ENCODE measurements around the gene FHOD1. TPM values are rescaled to one million over a fixed set of nuclear protein-coding genes. Genes with fewer than 3 reads are reported as not detected.

Gene FHOD1
- total RNA-seq: 10 to 100 TPM; 45.1 to 48.6 TPM
- 37.2 to 105 reads per million in 2 donors for total RNA-seq

DNA sequence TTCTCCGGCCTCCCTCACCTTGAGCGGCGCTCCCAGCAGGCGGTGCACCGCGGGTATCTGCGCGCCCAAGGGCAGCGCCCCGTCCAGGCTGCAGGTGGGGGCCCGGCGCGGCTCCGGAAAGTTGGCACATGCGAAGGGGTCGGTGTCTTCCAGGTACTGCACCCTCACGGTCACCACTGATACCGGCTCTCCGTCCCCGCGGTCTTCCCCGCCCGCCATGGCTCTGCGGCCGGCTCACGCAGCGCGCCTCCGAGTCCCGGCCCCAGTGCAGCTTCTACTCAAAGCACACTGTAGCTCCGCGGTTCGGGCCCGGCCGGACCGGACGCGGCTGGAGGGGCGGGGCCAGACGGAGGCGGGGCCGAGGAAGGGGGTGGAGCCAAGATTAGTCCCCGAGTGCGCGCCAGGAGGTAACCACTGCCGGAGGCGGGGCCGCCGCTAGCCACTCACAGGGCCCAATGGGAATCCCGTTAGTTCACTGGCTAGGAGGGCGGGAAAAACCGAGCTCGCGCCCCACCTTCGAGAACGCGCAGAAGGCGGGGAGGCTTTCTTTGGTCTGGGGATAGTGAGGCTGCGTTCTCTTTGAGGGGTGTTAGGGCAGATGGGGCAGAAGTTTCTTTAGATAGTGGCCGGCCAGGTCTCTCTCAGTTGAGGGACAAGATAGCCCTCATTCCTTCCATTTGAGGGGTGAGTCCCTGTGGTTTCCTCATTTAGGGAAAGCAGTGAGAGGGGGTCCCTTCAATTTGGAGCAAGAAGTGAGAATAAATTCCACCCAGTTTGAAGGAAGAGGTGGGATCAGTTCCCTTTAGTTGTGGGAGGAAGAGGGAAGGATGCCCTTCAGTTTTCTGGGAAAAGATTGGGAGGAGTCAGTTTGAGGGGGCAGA, at the start of gene FHOD1:
Gene FHOD1 (minus strand): TSS at position 290 of the 881 bp plus-strand sequence. CDS start 71 bp downstream, at position 219.
- Mint-ChIP-seq H3K4me3 (peak within 1 kb of the TSS; percentile 93), H3K36me3 (ENCODE audit: low read depth) (peaks cover 2% of the 10 kb centered on the region), H3K27me3 (peaks cover 12% of the 10 kb centered on the region), H3K27ac (peak within 1 kb of the TSS; percentile 95), H3K4me1 (peaks cover 39% of the 10 kb centered on the region)
- peak; percentile 91 to 95 (median 94) for DNase-seq
- no peaks in the 10 kb centered on the region for H3K9me3 ChIP-seq (ENCODE audit: control insufficient read depth, low read length, poor library complexity, severe bottlenecking)
- peak; percentile 76 for ATAC-seq

DNA sequence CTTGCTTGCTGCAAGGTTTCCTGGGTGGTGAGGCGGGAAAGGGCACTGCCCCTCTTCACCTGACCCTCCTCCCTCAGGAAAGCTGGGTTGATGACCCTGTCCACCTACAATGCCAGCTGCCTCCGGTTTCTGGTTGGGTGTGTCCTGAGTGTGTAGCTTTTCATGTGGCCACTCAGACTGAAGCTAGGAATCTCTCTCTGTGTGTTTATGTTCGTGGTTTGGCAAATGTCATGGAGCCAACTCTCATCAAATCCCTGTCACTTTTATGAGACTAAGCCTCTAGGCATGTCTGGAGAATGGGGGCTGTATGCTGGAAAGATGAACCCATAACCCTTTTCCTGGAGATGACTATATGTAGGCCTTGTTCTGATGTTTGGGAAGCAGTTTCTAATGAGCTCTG, 49.1 kb upstream of the FHOD1 start:
- H3K27me3 Mint-ChIP-seq: peaks cover 22% of the 10 kb centered on the region
- H3K27ac Mint-ChIP-seq: no peak overlapping the region
- H3K36me3 Mint-ChIP-seq (ENCODE audit: low read depth): no peaks in the 10 kb centered on the region
- H3K4me3 Mint-ChIP-seq: no peak overlapping the region
- DNase-seq (no peak), ATAC-seq (no peak)
- H3K4me1 Mint-ChIP-seq: peaks cover 2% of the 10 kb centered on the region
- no peaks in the 10 kb centered on the region for H3K9me3 ChIP-seq (ENCODE audit: control insufficient read depth, low read length, poor library complexity, severe bottlenecking)

DNA sequence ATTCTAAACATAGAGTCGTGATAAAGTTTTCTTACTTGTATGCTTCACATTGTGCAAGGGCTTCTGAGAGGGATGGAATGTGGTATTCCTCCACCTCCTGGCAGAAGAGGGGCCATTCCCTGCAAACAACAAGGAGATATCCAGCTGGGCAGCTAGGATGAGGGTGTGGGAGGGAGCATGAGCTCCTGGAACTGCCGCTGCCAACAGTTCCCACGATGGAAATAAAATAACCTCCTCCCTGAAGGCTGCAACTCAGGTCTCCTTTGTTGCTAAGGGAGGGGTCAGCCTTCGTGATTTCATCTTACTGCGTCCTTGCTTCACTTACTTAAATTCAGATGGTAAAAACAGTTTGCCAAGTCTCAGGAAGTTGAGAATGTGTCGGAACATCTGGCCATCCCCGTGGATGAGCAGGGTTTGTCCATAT, 47.7 kb upstream of the FHOD1 start:
- DNase-seq (no peak), ATAC-seq (no peak)
- Mint-ChIP-seq H3K27me3 (peaks cover 11% of the 10 kb centered on the region), H3K4me3 (no peak overlapping the region), H3K36me3 (ENCODE audit: low read depth) (no peaks in the 10 kb centered on the region), H3K4me1 (peaks cover 2% of the 10 kb centered on the region), H3K27ac (no peak overlapping the region)
- no peaks in the 10 kb centered on the region for H3K9me3 ChIP-seq (ENCODE audit: control insufficient read depth, low read length, poor library complexity, severe bottlenecking)

DNA sequence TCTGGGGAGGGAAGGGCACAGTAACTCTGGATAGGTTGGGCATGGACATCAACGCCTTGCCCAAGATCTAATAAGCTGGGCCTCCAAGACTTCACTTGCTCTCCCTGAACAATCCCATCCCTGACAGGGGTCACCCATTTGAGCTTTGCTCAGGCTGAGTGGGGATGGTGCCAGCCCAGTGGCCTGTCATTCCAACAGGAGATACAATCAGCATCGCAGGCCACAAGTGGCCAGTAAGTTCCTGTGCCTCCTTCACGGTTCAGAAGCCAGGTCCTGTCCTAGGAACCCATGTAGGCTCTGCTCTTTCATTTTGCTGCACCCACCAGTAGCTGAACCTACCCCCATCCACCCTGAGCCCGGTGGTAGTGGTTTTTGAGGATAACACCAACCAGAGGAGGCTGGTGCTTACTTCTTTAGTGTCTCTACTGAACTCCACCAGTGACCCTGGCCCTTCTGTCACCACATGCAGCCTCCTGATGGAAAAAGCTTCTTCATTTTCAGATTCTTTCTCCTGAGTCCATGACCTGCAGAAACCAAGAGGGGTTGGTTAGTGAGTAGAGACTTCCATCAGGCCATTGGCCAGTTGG, 47.0 kb upstream of the FHOD1 start:
- no peaks in the 10 kb centered on the region for H3K36me3 Mint-ChIP-seq (ENCODE audit: low read depth)
- H3K9me3 ChIP-seq (ENCODE audit: control insufficient read depth, low read length, poor library complexity, severe bottlenecking): no peaks in the 10 kb centered on the region
- ATAC-seq: no peak
- H3K4me3 Mint-ChIP-seq: no peak overlapping the region
- peak overlapping the region; percentile 39 for H3K27ac Mint-ChIP-seq
- no peak for DNase-seq
- H3K27me3 Mint-ChIP-seq: peaks cover 11% of the 10 kb centered on the region
- H3K4me1 Mint-ChIP-seq: peaks cover 4% of the 10 kb centered on the region

DNA sequence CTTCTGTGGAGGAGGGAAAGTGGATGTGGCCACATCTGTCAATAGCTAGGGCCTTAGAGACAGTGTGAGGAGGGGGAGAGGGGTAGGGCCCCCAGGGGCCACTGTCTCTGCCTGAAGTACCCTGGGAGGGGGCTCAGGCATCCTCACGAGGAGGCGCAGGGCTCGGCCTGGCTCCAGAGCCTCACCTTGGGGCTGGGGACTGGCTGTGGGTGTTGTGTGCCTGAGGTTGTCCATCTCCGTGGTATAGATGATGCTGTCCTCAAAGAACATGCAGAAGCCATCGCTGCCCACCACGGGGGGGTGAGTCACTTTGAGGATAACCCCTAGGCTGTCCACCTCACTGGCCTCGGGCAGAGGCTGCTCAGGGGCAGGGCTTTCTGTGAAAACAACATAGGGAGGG, 44.2 kb upstream of the FHOD1 start:
- Mint-ChIP-seq H3K27me3 (peaks cover 4% of the 10 kb centered on the region), H3K27ac (no peak overlapping the region), H3K4me3 (no peak overlapping the region), H3K36me3 (ENCODE audit: low read depth) (no peaks in the 10 kb centered on the region), H3K4me1 (peaks cover 3% of the 10 kb centered on the region)
- no peak for ATAC-seq
- DNase-seq: no peak
- no peaks in the 10 kb centered on the region for H3K9me3 ChIP-seq (ENCODE audit: control insufficient read depth, low read length, poor library complexity, severe bottlenecking)

DNA sequence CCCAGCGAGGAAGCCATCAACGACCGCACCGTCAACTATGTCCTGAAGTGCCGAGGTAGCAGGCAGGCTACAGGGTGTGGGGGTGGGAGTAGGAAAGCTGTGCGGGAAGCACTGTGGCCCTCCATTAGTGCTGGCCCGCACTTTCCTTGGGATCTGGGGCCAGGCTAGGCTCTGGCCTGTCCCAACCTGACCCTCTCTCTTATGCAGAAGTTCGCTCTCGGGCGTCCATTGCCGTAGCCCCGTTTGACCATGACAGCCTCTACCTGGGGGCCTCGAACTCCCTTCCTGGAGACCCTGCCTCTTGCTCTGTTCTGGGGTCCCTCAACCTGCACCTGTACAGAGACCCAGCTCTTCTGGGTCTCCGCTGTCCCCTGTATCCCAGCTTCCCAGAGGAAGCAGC, 40.7 kb upstream of the FHOD1 start:
- H3K36me3 Mint-ChIP-seq (ENCODE audit: low read depth): peaks cover 9% of the 10 kb centered on the region
- H3K4me3 Mint-ChIP-seq: no peak overlapping the region
- DNase-seq (no peak), ATAC-seq (no peak)
- H3K27me3 Mint-ChIP-seq: no peaks in the 10 kb centered on the region
- H3K4me1 Mint-ChIP-seq: peaks cover 12% of the 10 kb centered on the region
- H3K9me3 ChIP-seq (ENCODE audit: control insufficient read depth, low read length, poor library complexity, severe bottlenecking): no peaks in the 10 kb centered on the region
- H3K27ac Mint-ChIP-seq: no peak overlapping the region

DNA sequence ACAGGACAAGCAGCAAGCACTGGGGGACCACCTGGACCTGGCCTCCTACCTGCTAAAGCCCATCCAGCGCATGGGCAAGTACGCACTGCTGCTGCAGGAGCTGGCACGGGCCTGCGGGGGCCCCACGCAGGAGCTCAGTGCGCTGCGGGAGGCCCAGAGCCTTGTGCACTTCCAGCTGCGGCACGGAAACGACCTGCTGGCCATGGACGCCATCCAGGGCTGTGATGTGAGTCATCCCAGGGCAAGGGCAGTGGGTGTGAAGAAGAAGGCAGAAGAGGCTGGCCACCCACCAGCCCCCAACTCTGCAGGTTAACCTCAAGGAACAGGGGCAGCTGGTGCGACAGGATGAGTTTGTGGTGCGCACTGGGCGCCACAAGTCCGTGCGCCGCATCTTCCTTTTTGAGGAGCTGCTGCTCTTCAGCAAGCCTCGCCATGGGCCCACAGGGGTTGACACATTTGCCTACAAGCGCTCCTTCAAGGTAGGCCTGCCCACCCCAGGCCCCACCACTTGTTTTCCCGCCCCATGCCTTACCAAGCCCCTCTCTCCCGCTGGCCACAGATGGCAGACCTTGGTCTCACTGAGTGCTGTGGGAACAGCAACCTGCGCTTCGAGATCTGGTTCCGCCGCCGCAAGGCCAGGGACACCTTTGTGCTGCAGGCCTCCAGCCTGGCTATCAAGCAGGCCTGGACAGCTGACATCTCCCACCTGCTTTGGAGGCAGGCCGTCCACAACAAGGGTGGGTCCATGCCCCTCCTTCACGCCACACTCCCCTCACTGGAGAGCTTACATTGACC, 39.4 kb upstream of the FHOD1 start:
- Mint-ChIP-seq H3K27me3 (no peaks in the 10 kb centered on the region), H3K36me3 (ENCODE audit: low read depth) (peaks cover 11% of the 10 kb centered on the region), H3K4me3 (no peak overlapping the region), H3K4me1 (peaks cover 12% of the 10 kb centered on the region), H3K27ac (no peak overlapping the region)
- no peak for ATAC-seq
- DNase-seq: no peak
- no peaks in the 10 kb centered on the region for H3K9me3 ChIP-seq (ENCODE audit: control insufficient read depth, low read length, poor library complexity, severe bottlenecking)

DNA sequence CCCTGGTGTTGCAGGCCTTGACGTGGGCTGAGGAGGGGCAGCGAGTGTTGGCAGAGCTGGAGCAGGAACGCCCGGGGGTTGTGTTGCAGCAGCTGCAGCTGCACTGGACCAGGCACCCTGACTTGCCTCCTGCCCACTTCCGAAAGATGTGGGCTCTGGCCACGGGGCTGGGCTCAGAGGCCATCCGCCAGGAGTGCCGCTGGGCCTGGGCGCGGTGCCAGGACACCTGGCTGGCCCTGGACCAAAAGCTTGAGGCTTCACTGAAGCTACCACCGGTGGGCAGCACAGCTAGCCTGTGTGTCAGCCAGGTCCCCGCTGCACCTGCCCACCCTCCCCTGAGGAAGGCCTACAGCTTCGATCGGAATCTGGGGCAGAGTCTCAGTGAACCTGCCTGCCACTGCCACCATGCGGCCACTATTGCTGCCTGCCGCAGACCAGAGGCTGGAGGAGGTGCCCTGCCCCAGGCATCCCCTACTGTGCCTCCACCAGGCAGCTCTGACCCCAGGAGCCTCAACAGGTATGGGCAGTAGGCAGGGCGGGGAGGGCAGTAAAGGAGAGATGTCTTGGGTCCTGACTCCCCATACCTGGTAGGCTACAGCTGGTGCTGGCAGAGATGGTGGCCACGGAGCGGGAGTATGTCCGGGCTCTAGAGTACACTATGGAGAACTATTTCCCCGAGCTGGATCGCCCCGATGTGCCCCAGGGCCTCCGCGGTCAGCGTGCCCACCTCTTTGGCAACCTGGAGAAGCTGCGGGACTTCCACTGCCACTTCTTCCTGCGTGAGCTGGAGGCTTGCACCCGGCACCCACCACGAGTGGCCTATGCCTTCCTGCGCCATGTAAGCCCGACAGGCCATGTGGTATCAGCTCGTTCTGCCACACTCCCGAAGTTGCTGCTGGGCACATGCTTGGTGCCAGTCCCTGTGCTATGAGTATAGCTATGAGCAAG, 37.7 kb upstream of the FHOD1 start:
- ATAC-seq: no peak

DNA sequence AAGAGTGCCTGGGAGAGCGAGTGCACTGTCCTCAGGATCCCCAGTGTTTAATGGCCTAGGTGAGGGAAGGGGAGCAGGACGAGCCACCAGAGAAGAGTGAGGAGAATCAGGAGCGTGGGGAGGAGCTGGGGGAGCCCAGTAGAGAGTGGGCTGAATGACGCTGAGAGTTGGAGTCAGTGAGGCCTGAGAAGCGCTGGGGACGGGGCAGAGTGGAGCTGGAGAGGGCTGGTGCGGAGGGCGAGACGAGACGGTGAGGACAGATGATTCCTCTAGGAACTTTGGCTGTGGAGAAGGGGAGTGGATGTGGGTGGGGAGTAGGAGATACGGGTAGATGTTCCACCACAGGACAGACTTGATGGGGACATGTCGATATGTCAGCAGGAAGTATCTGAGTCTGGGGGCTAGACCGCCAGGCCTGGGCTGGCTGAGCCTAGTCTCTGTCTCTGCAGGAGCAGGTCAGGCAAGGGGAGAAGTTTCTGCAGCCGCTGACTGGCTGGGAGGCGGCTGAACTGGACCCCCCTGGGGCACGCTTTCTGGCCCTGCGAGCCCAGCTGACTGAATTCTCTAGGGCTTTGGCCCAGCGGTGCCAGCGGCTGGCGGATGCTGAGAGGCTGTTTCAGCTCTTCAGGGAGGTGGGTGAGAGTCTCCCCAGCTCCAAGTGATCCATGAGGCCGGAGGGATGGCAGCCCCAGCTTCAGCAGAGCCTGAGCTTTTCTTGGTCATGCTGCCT, 36.7 kb upstream of the FHOD1 start:
- Mint-ChIP-seq H3K27ac (no peak overlapping the region), H3K36me3 (ENCODE audit: low read depth) (peaks cover 11% of the 10 kb centered on the region), H3K4me1 (peaks cover 13% of the 10 kb centered on the region), H3K4me3 (no peak overlapping the region), H3K27me3 (no peaks in the 10 kb centered on the region)
- H3K9me3 ChIP-seq (ENCODE audit: control insufficient read depth, low read length, poor library complexity, severe bottlenecking): no peaks in the 10 kb centered on the region
- DNase-seq (no peak), ATAC-seq (no peak)

More for the DNA sequence above, 37.7 kb upstream of the FHOD1 start:
- no peaks in the 10 kb centered on the region for H3K9me3 ChIP-seq (ENCODE audit: control insufficient read depth, low read length, poor library complexity, severe bottlenecking)
- Mint-ChIP-seq H3K4me1 (peaks cover 15% of the 10 kb centered on the region), H3K27me3 (no peaks in the 10 kb centered on the region), H3K4me3 (no peak overlapping the region), H3K27ac (no peak overlapping the region), H3K36me3 (ENCODE audit: low read depth) (peaks cover 11% of the 10 kb centered on the region)
- DNase-seq: no peak

DNA sequence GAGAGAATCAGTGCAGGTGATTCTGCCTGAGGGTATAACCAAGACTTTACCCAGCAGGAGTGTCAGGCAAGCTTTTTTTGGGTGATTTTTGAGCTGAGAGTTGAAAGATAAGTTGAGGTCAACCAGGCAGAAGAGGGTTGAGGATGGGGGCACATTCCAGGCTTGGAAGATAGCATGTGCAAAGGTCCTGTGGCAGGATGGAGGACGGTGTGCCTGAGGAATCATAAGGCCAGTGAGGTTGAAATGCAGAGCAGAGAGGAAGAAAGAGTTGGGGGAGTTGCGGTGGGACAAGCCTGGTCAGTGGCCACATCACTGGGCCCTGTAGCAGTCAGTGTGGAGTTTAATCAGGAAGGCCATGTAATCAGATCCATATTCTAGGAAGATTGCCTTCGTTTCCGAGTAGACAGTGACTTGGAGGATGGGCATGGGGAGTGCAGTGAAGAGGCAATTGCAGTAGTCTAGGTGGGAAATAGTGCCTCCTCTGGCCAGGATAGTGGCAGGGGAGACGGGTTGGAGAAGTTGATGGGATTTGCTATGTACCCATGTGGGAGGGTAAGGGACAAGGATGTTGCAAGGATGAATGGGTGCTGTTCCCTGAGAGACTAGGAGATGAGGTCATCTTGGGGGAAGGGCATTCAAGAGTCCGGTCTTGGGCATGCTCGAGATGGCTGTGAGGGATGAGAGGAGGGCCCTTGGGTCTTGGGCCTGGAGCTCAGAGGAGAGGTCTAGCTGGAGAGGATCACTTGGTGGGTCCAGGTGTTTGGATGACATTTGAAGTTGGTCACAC, 36.0 kb upstream of the FHOD1 start:
- no peak overlapping the region for H3K27ac Mint-ChIP-seq
- ATAC-seq (no peak), DNase-seq (no peak)
- H3K36me3 Mint-ChIP-seq (ENCODE audit: low read depth): peaks cover 11% of the 10 kb centered on the region
- no peak overlapping the region for H3K4me3 Mint-ChIP-seq
- peaks cover 16% of the 10 kb centered on the region for H3K4me1 Mint-ChIP-seq
- no peaks in the 10 kb centered on the region for H3K27me3 Mint-ChIP-seq
- H3K9me3 ChIP-seq (ENCODE audit: control insufficient read depth, low read length, poor library complexity, severe bottlenecking): no peaks in the 10 kb centered on the region

DNA sequence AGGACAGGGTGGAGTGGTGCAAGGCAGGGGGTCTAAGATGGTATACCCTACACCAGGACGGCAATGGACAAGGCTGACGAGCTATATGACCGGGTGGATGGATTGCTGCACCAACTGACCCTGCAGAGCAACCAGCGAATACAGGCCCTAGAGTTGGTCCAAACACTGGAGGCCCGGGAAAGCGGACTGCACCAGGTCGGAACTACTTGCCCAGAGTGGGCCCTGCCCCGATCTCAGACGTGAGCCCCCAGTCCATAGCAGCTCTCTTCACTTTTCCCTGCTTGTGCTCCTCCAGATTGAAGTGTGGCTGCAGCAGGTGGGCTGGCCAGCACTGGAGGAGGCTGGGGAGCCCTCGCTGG, 35.1 kb upstream of the FHOD1 start:
- H3K27ac Mint-ChIP-seq: no peak overlapping the region
- no peak for DNase-seq

More for the DNA sequence above, 35.1 kb upstream of the FHOD1 start:
- no peaks in the 10 kb centered on the region for H3K9me3 ChIP-seq (ENCODE audit: control insufficient read depth, low read length, poor library complexity, severe bottlenecking)
- no peak overlapping the region for H3K4me3 Mint-ChIP-seq
- ATAC-seq: no peak
- H3K27me3 Mint-ChIP-seq: no peaks in the 10 kb centered on the region
- peaks cover 18% of the 10 kb centered on the region for H3K4me1 Mint-ChIP-seq
- H3K36me3 Mint-ChIP-seq (ENCODE audit: low read depth): peaks cover 11% of the 10 kb centered on the region
